CD14-positive monocyte (primary cell): Measurements from ENCODE around the gene SPR. TPM values are rescaled to one million over a fixed set of nuclear protein-coding genes. Genes with fewer than 3 reads are reported as not detected.

ENCODE experiments used
- DNase-seq, 3 donors: peaks; one replicate each; pipeline ENCODE4 v3.0.0-alpha.2; 2011 to 2022
- H2AFZ ChIP-seq: 2 replicates; pipeline ENCODE4 v1.6.0; 2012; ENCODE audit warnings: mild to moderate bottlenecking, low read depth, low read length, inconsistent platforms; ENCODE audit not compliant: insufficient read depth, poor library complexity, severe bottlenecking
- H3K27ac ChIP-seq, 2 donors: 1 replicate in 1 of 2; 2 replicates in 1 of 2; pipeline ENCODE4 v1.5.1; 2012 to 2013; ENCODE audit warnings: low read length in 2 of 2, control low read depth in 1 of 2, inconsistent platforms in 1 of 2, low read depth in 1 of 2, mild to moderate bottlenecking in 1 of 2
- H3K27me3 ChIP-seq, 2 donors: one replicate each; pipeline versions ENCODE4 v1.6.0 to v1.6.1; 2011 to 2013; ENCODE audit warnings: low read length in 2 of 2; ENCODE audit not compliant: control insufficient read depth in 2 of 2, insufficient read depth in 2 of 2
- H3K36me3 ChIP-seq, 2 donors: replicated peaks in 1 of 2; 1 replicate in 1 of 2; 2 replicates in 1 of 2; pipeline versions ENCODE4 v1.5.1 to v1.6.1; 2012 to 2013; ENCODE audit warnings: low read length in 2 of 2, control low read depth in 1 of 2, inconsistent platforms in 1 of 2, mild to moderate bottlenecking in 1 of 2; ENCODE audit not compliant: insufficient read depth in 2 of 2, control insufficient read depth in 1 of 2
- H3K4me1 ChIP-seq, 2 donors: 1 replicate in 1 of 2; 2 replicates in 1 of 2; pipeline versions ENCODE4 v1.5.1 to v1.6.1; 2012 to 2013; ENCODE audit warnings: low read length in 2 of 2, control low read depth in 1 of 2, inconsistent platforms in 1 of 2, mild to moderate bottlenecking in 1 of 2, moderate library complexity in 1 of 2; ENCODE audit not compliant: insufficient read depth in 2 of 2, control insufficient read depth in 1 of 2
- H3K4me2 ChIP-seq: replicated peaks from 2 replicates; pipeline ENCODE3; 2012; ENCODE audit warnings: low read length, moderate library complexity, mild to moderate bottlenecking; ENCODE audit not compliant: poor library complexity, severe bottlenecking; ENCODE audit errors: extremely low read depth
- H3K4me3 ChIP-seq, 3 experiments: fragments of 200-600 bp in 1 of 3; sonication (generic) in 1 of 3; replicated peaks in 1 of 3; 1 replicate in 2 of 3; 2 replicates in 1 of 3; pipeline ENCODE4 v1.5.1; 2011 to 2013; ENCODE audit warnings: low read length in 3 of 3, mild to moderate bottlenecking in 3 of 3, control low read depth in 2 of 3, low read depth in 2 of 3, inconsistent platforms in 1 of 3, moderate library complexity in 1 of 3
- H3K79me2 ChIP-seq: 2 replicates; pipeline ENCODE4 v1.6.0; 2012; ENCODE audit warnings: mild to moderate bottlenecking, control low read depth, inconsistent platforms, low read length, moderate library complexity; ENCODE audit not compliant: insufficient read depth
- H3K9ac ChIP-seq: 2 replicates; pipeline ENCODE4 v1.6.0; 2017; ENCODE audit warnings: low read length, mild to moderate bottlenecking; ENCODE audit not compliant: insufficient read depth, poor library complexity, severe bottlenecking
- H3K9me3 ChIP-seq, 2 donors: replicated peaks in 1 of 2; 1 replicate in 1 of 2; 2 replicates in 1 of 2; pipeline versions ENCODE4 v1.5.1 to v1.6.1; 2012 to 2013; ENCODE audit warnings: low read length in 2 of 2, control low read depth in 1 of 2; ENCODE audit not compliant: control insufficient read depth in 1 of 2, insufficient read depth in 1 of 2
- H4K20me1 ChIP-seq: 2 replicates; pipeline ENCODE4 v1.6.0; 2012; ENCODE audit warnings: mild to moderate bottlenecking, low read length, control low read depth, moderate library complexity; ENCODE audit not compliant: insufficient read depth
- H3K27ac Mint-ChIP-seq, 7 donors: one replicate each; pipeline ENCODE4 v1.8.0; 2020; ENCODE audit warnings: mild to moderate bottlenecking in 7 of 7, mixed read lengths in 7 of 7, moderate library complexity in 6 of 7, inconsistent platforms in 2 of 7
- H3K27me3 Mint-ChIP-seq, 3 donors: one replicate each; pipeline ENCODE4 v1.8.0; 2021 to 2022; ENCODE audit warnings: low read depth in 3 of 3, mild to moderate bottlenecking in 3 of 3, mixed read lengths in 3 of 3, moderate library complexity in 3 of 3, inconsistent platforms in 1 of 3
- H3K36me3 Mint-ChIP-seq, 2 donors: one replicate each; pipeline ENCODE4 v1.8.0; 2020; ENCODE audit warnings: mixed read lengths in 2 of 2, inconsistent platforms in 1 of 2, mild to moderate bottlenecking in 1 of 2
- H3K4me1 Mint-ChIP-seq: one replicate; pipeline ENCODE4 v1.8.0; 2020; ENCODE audit warnings: mild to moderate bottlenecking, mixed read lengths
- H3K4me3 Mint-ChIP-seq, 2 donors: one replicate each; pipeline ENCODE4 v1.8.0; 2020; ENCODE audit warnings: mild to moderate bottlenecking in 2 of 2, mixed read lengths in 2 of 2, moderate library complexity in 1 of 2
- H3K9me3 Mint-ChIP-seq, 7 donors: one replicate each; pipeline ENCODE4 v1.8.0; 2020 to 2022; ENCODE audit warnings: mixed read lengths in 7 of 7, mild to moderate bottlenecking in 6 of 7, moderate library complexity in 6 of 7, inconsistent platforms in 2 of 7
- WGBS: methylation state at CpG from one replicate; pipeline ENCODE4 v1.1.5; 2013; ENCODE audit warnings: missing lambda C conversion rate; ENCODE audit not compliant: insufficient coverage; 5-methylcytosine and 5-hydroxymethylcytosine counted together
- intact Hi-C, 2 donors: fragments of 100-400 bp; cut with micrococcal nuclease; formaldehyde crosslinking; loops; one replicate each; pipeline versions ENCODE4 v1.15.0 to v1.15.1; 2023
- polyA minus RNA-seq: library from RNA; depleted of rRNA, polyadenylated mRNA; stranded (reverse); fragments of >200 nt; gene quantifications from 2 replicates; pipeline ENCODE4 v1.2.3, GENCODE V29; 2012
- polyA plus RNA-seq, 3 donors: library from polyadenylated mRNA; depleted of rRNA in 1 of 3; unstranded in 2 of 3; stranded (reverse) in 1 of 3; fragments of 300-500 nt in 2 of 3; fragments of >200 nt in 1 of 3; fragmentation: Illumina TruSeq in 2 of 3; gene quantifications; 1 replicate in 2 of 3; 2 replicates in 1 of 3; pipeline ENCODE4 v1.2.3, GENCODE V29; 2012 to 2021
- total RNA-seq, 12 experiments: library from RNA in 1 of 12; stranded (reverse) in 1 of 12; fragments of 120-200 nt in 1 of 12; gene quantifications; one replicate each; pipeline ENCODE4 v1.2.4 and lab custom pipeline; 2013 to 2026; ENCODE audit warnings: mixed read lengths in 6 of 12, inconsistent platforms in 1 of 12
- TF ChIP-seq, protein P1 (sequence below): fragments of 200-600 bp; IDR thresholded peaks from one replicate; pipeline ENCODE4 v1.8.0; 2022; ENCODE audit warnings: antibody characterized with exemption, mild to moderate bottlenecking

The SPR gene
- 5.0 TPM for total RNA-seq (2013)
- polyA plus RNA-seq, result 10 to 100 TPM in 1 of 3 donors, 1 to 10 TPM in 2; 2.9 to 12.5 (median 7.6) TPM
- 3.5 and 4.8 TPM in 2 replicates for polyA minus RNA-seq
- 1.1 to 7.5 (median 2.9) reads per million in 11 experiments for total RNA-seq (lab: John Stamatoyannopoulos, UW)

GRCh38 chr2:72887032-72887739, at the start of gene SPR:
Gene SPR, plus strand, starts transcription at chr2:72887408. Its CDS starts 25 bp downstream, at chr2:72887433.
- Histone ChIP-seq H4K20me1 (no peaks in the 10 kb centered on the region), H3K36me3 (no peaks in the 10 kb centered on the region), H3K4me3 (peak within 1 kb of the TSS; percentile 44 to 88 (median 53)), H2AFZ (peak within 1 kb of the TSS; percentile 87), H3K27ac (no peak within 1 kb of the TSS), H3K4me1 (peaks cover 27 to 35% of the 10 kb centered on the region in 2 donors), H3K9ac (peak within 1 kb of the TSS; percentile 38), H3K79me2 (no peaks in the 10 kb centered on the region), H3K9me3 (no peaks in the 10 kb centered on the region), H3K4me2 (peak within 1 kb of the TSS; percentile 98), H3K27me3 (peaks cover 23 to 48% of the 10 kb centered on the region in 2 donors)
- under 1% methylated on average over 76 of the region's 76 CpGs for WGBS
- H3K27ac Mint-ChIP-seq, result peak within 1 kb of the TSS in 3 of 7 donors; percentile 33 to 52 (median 33)
- H3K4me3 Mint-ChIP-seq, result peak within 1 kb of the TSS; percentile 80 to 92
- H3K27me3 Mint-ChIP-seq, result peaks cover 41 to 57% (median 44%) of the 10 kb centered on the region in 3 donors
- peak; percentile 16 to 35 (median 23) for DNase-seq
- H3K4me1 Mint-ChIP-seq, result peaks cover 34% of the 10 kb centered on the region
- intact Hi-C loops, result no loop called here
- TF ChIP-seq, protein P1, sequence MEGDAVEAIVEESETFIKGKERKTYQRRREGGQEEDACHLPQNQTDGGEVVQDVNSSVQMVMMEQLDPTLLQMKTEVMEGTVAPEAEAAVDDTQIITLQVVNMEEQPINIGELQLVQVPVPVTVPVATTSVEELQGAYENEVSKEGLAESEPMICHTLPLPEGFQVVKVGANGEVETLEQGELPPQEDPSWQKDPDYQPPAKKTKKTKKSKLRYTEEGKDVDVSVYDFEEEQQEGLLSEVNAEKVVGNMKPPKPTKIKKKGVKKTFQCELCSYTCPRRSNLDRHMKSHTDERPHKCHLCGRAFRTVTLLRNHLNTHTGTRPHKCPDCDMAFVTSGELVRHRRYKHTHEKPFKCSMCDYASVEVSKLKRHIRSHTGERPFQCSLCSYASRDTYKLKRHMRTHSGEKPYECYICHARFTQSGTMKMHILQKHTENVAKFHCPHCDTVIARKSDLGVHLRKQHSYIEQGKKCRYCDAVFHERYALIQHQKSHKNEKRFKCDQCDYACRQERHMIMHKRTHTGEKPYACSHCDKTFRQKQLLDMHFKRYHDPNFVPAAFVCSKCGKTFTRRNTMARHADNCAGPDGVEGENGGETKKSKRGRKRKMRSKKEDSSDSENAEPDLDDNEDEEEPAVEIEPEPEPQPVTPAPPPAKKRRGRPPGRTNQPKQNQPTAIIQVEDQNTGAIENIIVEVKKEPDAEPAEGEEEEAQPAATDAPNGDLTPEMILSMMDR, result no peak
- H3K9me3 Mint-ChIP-seq, result peaks cover 0 to 5% (median 0%) of the 10 kb centered on the region in 7 donors
- peaks cover 7 to 11% of the 10 kb centered on the region in 2 donors for H3K36me3 Mint-ChIP-seq

- peaks cover 0 to 2% (median 0%) of the 10 kb centered on the region in 7 donors for H3K9me3 Mint-ChIP-seq
- Histone ChIP-seq H3K27me3 (peaks cover 0 to 7% of the 10 kb centered on the region in 2 donors), H3K4me1 (no peaks in the 10 kb centered on the region), H3K9ac (no peak overlapping the region), H3K9me3 (no peaks in the 10 kb centered on the region), H3K36me3 (no peaks in the 10 kb centered on the region), H3K4me3 (no peak overlapping the region), H3K4me2 (no peak overlapping the region), H4K20me1 (no peaks in the 10 kb centered on the region), H3K27ac (no peak overlapping the region), H3K79me2 (no peaks in the 10 kb centered on the region), H2AFZ (no peak overlapping the region)
- H3K27ac Mint-ChIP-seq, result peak overlapping the region in 1 of 7 donors; percentile 50
- H3K27me3 Mint-ChIP-seq, result peaks cover 10 to 13% (median 11%) of the 10 kb centered on the region in 3 donors
- H3K4me3 Mint-ChIP-seq, result no peak overlapping the region
- no peak for DNase-seq
- intact Hi-C loops, result no loop called here
- H3K36me3 Mint-ChIP-seq, result no peaks in the 10 kb centered on the region
- H3K4me1 Mint-ChIP-seq, result no peaks in the 10 kb centered on the region
- TF ChIP-seq, protein P1, result no peak
- WGBS, result no CpG with 5 or more reads among the region's 2 CpGs
Measured at GRCh38 chr2:72840066-72840465, 47.1 kb upstream of the SPR start.
